Activated CD8-positive, alpha-beta memory T cell treated with anti-CD3 and anti-CD28 coated beads for 24 hours (primary cell): Measurements from ENCODE around the gene RACK1.

Experiments used
- DNase-seq: peaks from one replicate; pipeline ENCODE4 v3.0.0-alpha.2; 2020

RACK1 gene

DNA sequence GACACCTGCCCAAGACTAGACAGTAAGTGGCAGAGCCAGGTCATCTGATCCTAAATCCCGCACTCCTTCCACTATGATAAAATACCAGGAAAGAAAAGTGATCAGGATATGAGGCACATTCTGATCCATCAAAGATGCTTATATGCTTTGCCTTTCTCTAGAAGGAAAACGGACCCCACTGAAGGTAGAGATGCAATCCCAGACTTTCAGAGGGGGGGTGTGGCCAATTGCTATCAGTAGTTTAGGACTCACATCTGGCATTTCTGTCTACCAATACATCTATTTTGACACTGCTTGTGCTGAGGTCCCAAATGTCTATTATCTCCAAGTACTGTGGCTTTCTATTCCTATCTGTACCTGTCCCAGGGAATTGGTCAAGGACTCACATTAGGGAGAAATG is 15.6 kb upstream of the RACK1 start:
- DNase-seq: no peak

DNA sequence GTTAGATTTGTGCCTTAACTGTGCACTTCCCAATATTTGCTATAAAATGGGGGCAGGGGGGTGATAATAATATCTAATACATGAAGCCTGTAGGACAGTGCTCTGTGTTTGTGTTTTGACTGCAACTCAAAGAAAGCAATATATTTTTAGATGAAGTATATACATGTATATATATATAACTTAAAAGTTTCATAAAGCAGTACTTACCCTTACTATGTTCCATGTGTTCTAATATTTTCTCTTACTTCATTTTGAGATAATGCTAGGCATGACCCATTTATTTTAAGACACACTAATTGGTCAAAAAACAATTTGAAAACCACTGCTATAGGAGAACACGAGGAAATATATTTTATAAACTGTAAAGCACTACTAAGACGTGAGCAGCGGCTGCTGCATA is 14.9 kb upstream of the RACK1 start:
- DNase-seq: no peak

DNA sequence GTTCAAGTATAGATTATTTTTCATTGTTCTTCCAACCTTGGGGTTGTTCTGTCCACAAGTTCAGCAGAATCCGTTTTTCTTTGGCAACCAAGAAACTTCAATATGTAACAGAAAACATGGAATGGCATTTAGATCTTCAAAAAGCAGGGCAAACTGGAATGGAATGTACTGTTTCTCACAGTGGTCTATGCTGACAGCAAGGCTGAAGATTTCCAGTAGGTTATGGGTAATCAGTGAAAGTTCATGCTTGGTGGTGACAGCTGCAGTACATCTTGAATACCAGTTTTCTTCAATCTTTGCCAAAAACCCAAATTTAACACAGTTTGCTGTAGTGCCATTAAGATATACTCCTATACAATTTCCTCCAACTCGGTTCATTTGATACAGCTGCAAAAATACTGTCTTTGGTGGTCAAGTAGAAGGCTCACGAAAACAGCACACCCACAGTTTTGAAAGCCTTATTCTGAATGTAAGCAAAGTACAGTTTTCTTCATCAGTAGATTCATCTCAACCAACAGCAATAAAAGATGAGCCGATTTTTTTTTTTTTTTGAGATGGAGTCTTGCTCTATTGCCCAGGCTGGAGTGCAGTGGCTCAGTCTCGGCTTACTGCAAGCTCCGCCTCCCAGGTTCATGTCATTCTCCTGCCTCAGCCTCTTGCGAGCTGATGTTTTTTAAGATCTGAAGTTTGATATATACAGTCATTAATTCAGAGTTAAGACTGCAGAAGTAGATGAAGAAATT is 12.3 kb upstream of the RACK1 start:
- no peak for DNase-seq

DNA sequence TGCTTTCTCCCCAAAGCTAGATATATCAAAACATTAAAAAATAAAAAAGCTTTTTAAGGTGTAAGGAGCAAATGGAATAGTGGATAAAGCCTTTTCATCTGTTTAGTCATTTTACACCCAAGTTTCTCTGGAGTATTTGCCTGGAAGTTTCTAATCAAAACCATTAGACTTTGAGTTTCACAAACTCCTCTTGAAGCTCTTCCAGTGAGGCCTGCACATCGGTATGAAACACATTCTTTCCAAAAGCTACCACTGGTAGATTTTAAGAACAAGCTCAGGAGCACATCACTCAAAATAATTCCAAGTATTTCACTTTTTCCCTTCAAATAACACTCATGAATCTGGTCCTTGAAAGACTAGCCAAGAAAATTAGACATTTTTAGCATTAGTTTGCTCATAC is 11.6 kb upstream of the RACK1 start:
- no peak for DNase-seq

DNA sequence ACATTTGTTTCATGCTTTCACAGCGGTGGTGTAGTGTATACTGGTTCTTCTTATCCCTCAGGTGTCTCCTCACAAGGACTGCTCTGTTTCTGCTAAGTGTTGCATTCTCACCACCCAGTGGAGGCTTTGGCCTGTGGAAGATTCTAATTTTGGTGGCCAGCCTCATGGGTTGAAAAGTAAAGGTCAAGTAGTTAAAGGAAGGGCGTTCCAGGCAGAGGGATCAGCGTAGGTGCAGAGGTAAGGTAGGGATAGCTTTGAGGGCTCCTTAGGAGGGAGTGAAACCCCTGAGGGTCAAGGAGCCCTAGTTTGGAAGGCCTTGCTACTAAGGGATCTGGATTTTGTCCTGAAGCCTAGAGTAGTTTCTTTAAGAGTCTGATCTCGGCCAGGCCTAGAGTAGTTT is 4.6 kb upstream of the RACK1 start:
- no peak for DNase-seq

DNA sequence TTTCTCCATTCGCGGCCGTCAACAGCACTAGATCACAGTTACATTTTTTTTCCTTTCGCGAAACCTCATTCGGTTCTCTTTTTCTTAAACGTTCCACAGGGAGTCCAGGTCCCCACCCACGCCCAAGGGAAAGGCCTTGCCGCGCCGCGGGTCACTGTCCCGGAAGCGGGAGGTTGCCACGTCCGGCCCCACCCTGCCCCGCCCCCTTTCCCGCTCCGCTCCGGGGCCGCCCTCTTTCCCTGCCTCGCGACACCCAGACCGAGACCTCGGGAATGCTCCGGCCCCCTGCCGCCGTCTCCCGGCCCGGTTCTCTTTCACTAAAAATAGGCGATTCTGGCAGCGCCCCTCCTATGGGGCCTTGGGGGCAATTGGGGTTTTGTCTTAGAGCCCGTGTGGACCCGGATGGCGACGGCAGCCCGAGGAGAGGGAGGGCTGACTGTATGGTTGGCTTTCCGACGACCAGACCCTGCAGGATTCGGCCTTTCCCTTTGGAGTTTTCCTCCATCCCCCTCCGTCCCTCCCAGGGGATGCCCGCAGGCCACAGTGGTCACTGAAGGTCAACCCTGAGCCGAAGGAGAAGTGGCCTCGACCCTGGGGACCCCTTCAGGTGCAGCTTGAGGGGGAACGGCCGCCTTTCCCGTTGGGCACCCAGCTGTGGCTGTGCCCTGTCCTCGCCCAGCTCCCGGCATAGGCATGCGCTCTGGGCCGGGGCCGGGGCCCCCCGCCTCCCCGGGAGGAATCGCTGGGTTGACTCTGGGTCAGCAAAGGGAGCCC is 2.8 kb upstream of the RACK1 start:
- peak; percentile 91 for DNase-seq

DNA sequence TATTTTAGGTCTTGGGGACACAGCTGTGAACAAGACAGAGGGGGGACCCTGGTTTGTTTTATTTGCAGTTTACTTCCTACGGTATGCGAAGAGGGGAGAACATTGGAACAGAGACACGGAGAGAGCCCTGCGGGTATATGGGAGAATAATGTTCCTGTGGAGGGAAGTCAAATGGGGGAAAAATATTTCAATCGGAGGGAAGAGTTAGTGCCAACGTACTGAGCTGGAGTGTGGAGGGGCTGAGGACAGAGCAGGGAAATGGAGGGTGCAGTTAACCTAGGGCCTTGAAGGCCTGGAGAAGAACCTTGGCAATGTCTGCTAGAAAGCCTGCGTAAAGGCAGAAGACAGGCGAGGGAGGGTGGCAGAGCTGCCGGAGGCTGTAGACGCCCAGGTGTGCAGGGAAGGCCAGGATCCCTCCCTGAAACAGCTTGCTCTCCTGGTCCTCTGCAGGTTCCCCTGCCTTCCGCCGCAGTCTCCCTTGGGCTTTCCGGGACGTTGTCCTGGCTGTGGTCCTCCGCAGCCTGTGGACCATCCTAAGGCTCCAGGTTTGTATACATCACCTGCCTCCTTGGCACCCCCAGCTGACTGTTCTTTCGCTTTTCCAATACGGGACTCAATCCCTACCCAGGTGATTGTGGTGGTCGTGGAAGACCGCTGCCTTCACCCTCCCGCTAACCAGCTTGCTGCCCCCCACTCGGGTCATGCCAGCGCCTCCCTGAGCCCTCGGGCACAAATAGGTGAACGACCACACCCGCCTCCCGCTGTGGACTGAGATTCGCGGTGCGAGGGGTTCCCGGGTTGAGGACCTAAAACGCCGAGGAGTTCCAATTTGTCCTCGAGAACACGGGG is 1.9 kb upstream of the RACK1 start:
- DNase-seq: no peak

DNA sequence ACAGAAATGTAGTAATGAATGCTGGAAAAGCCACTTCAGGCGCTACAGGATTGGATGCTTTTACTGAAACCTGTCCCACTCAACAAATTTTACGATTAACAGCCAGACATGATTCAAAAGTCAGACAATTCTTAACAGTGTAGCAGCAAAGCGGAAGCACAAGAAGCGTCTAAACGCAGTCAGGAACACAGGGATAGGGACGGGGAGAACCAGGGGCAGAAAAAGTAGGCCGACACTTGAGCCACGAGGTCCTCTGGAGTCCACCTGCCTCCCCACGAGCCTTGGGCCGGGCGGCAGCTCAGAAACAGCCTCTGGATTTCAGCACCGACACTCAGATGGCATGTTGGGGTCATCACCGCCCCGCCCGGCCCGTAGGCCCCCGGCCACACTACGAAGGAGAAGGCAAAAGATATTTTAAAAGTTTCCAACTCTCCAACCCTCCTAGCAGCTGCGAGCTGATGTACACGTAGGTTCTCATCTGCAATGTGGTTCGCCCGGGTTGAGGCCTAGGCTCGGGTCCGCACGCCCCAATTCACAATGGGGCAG is 615 bp downstream of the RACK1 start:
- no peak for DNase-seq

DNA sequence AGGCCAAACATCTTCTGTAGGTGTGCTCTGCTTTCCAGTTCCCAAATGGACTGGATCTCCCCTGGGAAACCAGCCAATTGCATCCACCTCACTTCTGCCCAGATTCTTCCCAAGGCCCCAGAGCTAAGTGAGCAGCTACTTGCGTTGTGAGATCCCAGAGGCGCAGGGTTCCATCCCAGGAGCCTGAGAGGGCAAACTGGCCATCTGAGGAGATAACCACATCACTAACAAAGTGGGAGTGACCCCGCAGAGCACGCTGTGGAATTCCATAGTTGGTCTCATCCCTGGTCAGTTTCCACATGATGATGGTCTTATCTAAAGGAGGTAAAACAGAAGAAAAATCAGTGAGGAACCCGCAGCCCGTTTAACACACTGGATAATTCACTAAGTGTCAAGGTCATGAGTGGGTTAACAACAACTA is 1.7 kb downstream of the RACK1 start:
- peak; percentile 63 for DNase-seq

DNA sequence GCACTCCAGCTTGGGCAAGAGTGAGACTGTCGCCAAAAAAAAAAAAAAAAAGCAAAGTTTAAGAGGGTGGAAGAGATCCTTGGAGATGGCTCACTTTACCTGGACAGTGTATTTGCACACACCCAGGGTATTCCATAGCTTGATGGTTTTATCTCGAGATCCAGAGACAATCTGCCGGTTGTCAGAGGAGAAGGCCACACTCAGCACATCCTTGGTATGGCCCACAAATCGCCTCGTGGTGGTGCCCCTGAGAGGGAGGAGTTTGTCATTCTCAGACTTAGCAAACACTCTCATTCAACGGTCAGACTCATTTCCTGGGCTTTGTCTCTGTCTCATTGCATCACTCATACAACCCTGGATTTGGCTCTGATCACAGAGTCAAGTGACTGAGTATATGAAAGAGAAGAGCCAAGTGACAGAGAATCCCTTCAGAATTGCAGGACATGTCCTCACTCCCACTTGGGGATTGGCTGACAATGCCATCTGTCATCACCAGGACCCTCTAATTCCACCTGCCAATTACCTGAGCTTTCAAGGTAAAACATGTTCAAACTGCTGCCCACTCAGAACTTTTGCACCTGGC is 2.2 kb downstream of the RACK1 start:
- DNase-seq: peak; percentile 74

DNA sequence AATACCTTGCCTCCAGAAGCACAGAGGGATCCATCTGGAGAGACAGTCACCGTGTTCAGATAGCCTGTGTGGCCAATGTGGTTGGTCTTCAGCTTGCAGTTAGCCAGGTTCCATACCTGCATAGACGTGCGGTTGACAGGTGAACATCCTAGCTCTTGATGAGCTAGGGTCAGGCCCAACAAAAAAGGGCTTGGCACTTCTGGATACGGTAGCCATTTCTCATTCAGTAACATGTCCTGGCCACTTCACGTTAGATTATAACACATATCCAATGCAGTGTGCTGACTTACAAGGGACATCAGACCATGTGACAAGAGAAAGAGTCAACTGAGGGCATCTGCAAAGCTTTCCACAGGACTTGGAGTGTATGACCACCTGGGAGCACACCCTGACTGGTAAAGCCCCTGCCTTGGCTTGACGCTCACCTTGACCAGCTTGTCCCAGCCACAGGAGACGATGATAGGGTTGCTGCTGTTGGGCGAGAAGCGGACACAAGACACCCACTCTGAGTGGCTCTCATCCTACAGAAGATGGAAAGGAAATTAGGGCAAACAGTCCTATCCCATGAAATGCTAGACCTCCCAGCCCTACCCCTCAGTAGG is 4.5 kb downstream of the RACK1 start:
- no peak for DNase-seq

DNA sequence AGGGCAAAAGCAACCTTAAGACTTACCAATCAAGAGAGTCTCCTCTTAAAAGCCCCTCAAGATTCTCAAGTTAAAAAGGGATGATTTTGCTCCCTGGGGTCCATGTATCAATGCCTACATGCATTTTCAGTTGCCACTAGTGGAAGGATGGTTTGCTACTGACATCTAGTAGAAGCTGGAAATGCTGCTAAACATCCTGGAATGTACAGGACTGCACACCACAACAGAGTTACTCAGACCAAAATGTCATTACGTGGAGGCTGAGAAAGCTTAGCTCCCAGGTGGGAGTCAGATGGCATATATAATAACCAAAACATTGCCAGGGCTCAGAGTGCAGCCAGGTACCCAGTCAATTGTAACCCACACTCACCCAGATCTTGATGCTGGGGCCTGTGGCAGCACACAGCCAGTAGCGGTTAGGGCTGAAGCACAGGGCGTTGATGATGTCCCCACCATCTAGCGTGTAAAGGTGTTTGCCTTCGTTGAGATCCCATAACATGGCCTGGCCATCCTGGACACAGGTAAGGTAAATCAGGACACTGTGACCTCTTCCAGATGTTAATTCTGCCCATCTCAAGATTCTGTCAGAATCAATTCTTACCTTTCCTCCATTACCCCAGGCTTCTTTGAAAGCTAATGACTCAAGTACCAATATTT is 5.8 kb downstream of the RACK1 start:
- DNase-seq: no peak

DNA sequence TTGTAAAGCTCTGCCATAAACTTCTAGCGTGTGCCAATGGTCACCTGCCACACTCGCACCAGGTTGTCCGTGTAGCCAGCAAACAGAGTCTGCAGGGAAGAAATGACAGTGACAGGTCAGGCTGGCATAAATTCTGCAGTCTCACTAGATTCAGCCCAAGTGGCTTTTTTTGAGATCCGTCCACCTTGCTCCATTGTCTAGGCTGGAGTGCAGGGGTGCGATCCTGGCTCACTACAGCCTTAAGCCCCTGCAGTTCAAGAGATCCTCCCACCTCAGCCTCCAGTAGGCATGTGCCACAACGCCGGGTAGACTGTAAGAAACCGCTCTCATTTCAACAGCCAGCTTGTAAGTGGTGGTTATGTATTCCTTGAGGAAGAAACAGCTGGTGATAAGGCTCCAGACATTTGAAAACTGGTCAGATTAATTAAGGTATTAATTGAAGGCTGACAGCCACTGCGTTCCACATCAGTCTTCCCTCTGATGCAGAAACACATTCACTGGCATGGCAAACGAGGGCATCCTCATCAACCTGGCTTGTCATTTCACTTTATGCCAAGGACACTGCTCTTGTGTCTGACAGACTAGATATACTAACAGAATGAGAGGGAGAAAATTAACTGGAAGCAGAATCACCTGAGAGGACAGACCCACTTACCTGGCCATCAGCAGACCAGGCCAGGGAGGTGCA is 6.6 kb downstream of the RACK1 start:
- DNase-seq: no peak

DNA sequence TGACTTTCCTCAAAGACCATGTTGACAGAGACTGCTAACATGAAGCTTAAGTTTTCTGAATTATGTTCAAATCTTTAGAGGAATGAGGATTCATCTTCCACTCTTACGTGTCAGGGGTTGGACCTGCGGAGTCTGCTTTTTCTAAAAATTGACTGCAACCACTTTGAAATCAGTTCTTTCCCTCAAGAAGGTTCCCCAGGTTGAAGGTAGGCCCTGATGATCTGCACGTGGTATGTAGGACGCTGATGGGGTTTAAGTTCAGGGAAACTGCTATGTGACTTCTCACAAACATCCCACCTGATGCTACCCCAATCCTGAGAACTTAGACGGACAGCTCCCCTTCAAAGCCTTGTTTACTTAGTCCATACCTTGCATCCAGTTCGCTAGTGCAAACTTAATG is 7.2 kb downstream of the RACK1 start:
- no peak for DNase-seq

DNA sequence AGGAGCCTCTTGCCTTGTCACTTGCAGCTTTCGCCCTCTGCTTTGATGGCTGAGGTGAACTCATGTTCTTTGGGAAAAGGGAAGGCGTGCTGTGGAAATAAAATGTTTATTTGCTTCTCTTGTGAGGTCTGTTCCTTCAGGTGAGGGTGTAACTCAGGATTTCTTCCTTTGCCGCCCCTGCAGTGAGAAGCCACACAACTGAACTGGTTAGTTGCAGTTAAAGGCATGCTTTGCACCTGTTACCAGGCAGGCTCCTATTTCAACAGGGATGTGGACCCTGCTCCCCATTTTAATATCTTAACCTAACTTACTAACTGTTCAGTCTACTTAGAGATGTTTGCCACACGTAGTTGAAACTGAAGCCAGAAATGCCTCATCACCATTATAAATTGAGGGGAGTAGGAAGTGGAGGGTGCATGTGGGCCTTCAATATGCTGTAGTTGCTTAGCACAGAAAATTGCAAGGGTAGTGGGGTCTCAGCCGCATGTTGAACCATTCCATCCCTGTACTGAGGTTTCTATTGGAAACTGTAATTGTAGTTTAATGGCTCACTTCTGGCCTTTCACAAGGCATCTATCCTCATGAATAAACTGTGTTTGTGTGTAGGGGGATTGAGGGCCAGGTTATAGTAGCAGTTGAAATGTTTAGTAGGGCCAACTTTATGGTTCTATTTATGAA is 7.9 kb downstream of the RACK1 start:
- peak; percentile 73 for DNase-seq

DNA sequence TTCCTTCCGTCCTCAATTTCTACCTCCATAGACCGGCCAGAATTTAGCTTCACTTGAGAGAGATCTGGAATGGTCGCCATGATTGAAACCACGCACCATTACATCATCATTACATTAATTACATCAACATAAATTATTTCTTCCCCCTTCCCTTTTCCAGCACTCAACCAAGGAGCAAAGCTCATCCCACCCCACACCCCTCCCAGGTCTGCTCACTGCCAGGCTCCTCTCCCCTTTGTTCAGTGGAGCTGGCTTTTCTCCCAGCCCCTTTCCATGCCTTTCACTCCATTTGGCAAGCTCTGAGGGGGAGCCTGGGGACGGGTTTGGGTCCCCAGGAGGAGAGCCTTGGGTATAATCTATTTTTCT is 8.4 kb downstream of the RACK1 start:
- DNase-seq: no peak

DNA sequence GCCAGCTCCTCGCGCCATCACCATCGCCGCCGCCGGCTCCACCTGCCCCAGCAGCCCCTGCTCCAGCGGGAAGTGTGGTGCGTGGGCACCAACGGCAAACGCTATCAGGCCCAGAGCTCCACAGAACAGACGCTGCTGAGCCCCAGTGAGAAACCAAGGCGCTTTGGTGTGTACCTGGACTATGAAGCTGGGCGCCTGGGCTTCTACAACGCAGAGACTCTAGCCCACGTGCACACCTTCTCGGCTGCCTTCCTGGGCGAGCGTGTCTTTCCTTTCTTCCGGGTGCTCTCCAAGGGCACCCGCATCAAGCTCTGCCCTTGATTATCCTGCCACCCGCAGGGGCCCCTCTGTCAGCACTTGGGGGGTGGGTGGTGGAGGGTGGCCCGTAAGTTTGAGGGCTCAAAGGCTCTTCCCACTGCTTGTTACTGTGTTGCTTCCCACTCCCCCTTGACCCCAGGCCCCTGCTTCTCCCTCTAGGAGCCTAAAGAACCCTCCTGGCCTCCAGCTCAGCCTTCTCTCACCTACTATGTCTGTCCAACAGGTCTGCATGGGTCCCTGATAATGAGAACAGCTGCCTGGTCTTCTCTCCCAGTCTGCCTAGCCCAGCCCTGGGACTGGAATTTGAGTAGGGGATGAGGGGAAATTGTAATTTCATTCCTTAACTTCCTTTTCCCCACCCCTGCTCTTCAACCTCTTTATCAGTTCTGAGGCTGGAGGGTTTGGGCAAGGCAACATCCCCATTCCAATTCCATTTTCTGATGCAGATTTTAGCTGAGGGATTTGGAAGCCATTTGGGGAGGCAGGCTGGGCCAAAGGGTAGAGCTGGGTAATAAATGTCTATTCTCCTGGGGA is 9.0 kb downstream of the RACK1 start:
- peak; percentile 76 for DNase-seq

DNA sequence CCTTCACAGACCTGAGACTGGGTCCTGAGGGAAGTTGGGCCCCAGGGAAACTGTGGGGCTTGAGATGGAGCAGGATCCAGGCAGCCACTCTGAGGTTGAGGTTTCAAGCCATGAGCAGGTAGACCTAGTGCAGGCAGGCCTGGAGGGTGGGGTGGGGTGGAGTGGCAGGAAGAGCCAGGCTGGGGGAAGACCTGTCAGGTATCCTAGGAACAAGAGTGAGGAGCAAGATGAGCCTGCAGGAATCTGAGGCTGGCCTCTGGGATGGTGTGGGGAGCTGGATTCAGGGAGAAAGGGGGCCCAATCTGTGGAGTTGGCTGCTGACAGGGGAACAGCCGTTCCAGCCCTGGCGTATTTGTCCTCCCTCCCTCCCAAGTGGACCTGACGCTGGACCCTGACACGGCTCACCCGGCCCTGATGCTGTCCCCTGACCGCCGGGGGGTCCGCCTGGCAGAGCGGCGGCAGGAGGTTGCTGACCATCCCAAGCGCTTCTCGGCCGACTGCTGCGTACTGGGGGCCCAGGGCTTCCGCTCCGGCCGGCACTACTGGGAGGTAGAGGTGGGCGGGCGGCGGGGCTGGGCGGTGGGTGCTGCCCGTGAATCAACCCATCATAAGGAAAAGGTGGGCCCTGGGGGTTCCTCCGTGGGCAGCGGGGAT is 9.8 kb downstream of the RACK1 start:
- DNase-seq: peak; percentile 63

DNA sequence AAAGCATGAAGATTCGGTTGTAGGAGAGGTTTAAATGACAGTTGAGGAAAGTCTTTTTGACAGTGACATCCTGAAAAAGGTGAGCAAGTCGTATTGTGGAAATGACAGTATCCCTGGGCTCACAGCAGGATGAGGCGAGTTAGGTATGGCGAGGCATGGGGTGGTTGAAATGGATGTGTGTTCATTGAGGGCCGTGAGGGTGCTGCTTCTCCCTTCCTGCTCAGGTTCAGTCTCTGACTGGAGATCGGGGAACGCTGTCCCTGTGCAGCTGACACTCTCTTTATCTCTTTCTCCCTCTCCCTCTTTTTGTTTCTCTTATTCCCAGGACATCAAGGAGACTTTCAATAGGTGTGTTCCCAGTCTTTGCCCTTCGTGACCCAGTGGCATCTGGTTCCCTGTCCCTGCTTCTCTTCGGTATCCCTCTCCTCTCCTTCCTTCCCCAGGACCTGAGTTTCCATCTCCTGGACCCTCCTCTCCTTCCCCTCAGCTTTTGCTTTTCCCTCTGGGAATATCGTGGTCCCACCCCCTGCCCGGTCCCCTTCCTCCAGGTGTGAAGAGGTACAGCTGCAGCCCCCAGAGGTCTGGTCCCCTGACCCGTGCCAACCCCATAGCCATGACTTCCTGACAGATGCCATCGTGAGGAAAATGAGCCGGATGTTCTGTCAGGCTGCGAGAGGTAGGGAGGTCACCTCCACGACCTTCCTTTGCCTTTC is 10.5 kb downstream of the RACK1 start:
- DNase-seq: no peak
